OCI-LY7 (cell line): Measurements from ENCODE around the gene PARD3. TPM values are rescaled to one million over a fixed set of nuclear protein-coding genes. Genes with fewer than 3 reads are reported as not detected.

Source experiments
- BruUV-seq: library from RNA; stranded (reverse); fragments of 400-500 nt; replicated peaks from 2 replicates; lab custom pipeline; 2021; lab: Mats Ljungman, UMichigan
- CTCF ChIA-PET: fragments of 300-600 bp; sonication (Branson Sonifier 250); formaldehyde crosslinking; loops from one replicate; lab custom pipeline; 2022; ENCODE audit warnings: antibody characterized with exemption; ENCODE audit not compliant: unreplicated experiment; lab: Charles Lee
- POLR2A ChIA-PET: fragments of 300-600 bp; sonication (Branson Sonifier 250); formaldehyde crosslinking; loops from one replicate; lab custom pipeline; 2022; ENCODE audit warnings: antibody characterized with exemption; lab: Charles Lee
- DNase-seq: peaks from one replicate; pipeline ENCODE4 v3.0.0-alpha.2; 2015; ENCODE audit warnings: low spot score
- H2AFZ ChIP-seq: fragments of 200-600 bp; sonication (generic), shearing (Covaris generic); 2 replicates; pipeline ENCODE4 v1.6.1; 2014; ENCODE audit warnings: mild to moderate bottlenecking, antibody characterized with exemption, low read length, moderate library complexity
- H3K27ac ChIP-seq: fragments of 200-600 bp; sonication (generic); 2 replicates; pipeline ENCODE4 v1.5.1; 2014; ENCODE audit warnings: mixed run types, low read depth, mild to moderate bottlenecking, moderate library complexity, low read length, inconsistent platforms; ENCODE audit not compliant: poor library complexity, severe bottlenecking
- H3K36me3 ChIP-seq: fragments of 200-600 bp; sonication (generic); 2 replicates; pipeline ENCODE4 v1.6.1; 2014; ENCODE audit warnings: mild to moderate bottlenecking, antibody characterized with exemption, low read length, moderate library complexity, mixed read lengths; ENCODE audit not compliant: insufficient read depth
- H3K4me1 ChIP-seq: fragments of 200-600 bp; sonication (generic); 2 replicates; pipeline ENCODE4 v1.5.1; 2014; ENCODE audit warnings: mild to moderate bottlenecking, low read length; ENCODE audit not compliant: insufficient read depth, poor library complexity, severe bottlenecking
- H3K4me2 ChIP-seq: fragments of 200-600 bp; sonication (generic); 2 replicates; pipeline ENCODE4 v1.6.1; 2014; ENCODE audit warnings: mild to moderate bottlenecking, low read length
- H3K4me3 ChIP-seq: fragments of 200-600 bp; sonication (generic); 2 replicates; pipeline ENCODE4 v1.5.1; 2014; ENCODE audit warnings: mild to moderate bottlenecking, low read depth, low read length; ENCODE audit not compliant: poor library complexity, severe bottlenecking
- H3K79me2 ChIP-seq: fragments of 200-600 bp; sonication (generic); 2 replicates; pipeline ENCODE4 v1.6.1; 2016; ENCODE audit warnings: low read depth, mild to moderate bottlenecking, low read length, moderate library complexity, mixed read lengths; ENCODE audit not compliant: insufficient read depth
- H3K9me2 ChIP-seq: fragments of 200-600 bp; sonication (generic); 2 replicates; pipeline ENCODE4 v1.6.1; 2016; ENCODE audit warnings: mild to moderate bottlenecking, low read length, mixed read lengths; ENCODE audit not compliant: insufficient read depth
- H3K9me3 ChIP-seq: fragments of 200-600 bp; sonication (generic); 2 replicates; pipeline ENCODE4 v1.6.1; 2014; ENCODE audit warnings: mild to moderate bottlenecking, mixed run types, low read length, mixed read lengths
- H4K20me1 ChIP-seq: fragments of 200-600 bp; sonication (generic); 2 replicates; pipeline ENCODE4 v1.6.1; 2014; ENCODE audit warnings: mild to moderate bottlenecking, antibody characterized with exemption, low read length, moderate library complexity, mixed read lengths; ENCODE audit not compliant: insufficient read depth
- CTCF ChIP-seq: fragments of 200-600 bp; sonication (generic); conservative IDR thresholded peaks from 2 replicates; pipeline ENCODE4 v1.5.1; 2014; ENCODE audit warnings: mild to moderate bottlenecking, antibody characterized with exemption, low read length, moderate library complexity, mixed read lengths
- EZH2phosphoT487 ChIP-seq: fragments of 200-600 bp; sonication (generic); IDR thresholded peaks from 2 replicates; pipeline ENCODE4 v1.6.1; 2018; ENCODE audit warnings: low read depth, borderline replicate concordance, mild to moderate bottlenecking, mixed run types, antibody characterized with exemption, low read length, moderate library complexity, mixed read lengths
- intact Hi-C: fragments of 100-400 bp; cut with micrococcal nuclease; formaldehyde crosslinking; loops from one replicate; pipeline ENCODE4 v1.10.0; 2022; ENCODE audit not compliant: unreplicated experiment
- total RNA-seq, 2 experiments: library from RNA; depleted of rRNA in 1 of 2; stranded (reverse); fragments of >200 nt in 1 of 2; shearing (Covaris generic) in 1 of 2; gene quantifications; 2 replicates each; pipeline ENCODE4 v1.2.3, GENCODE V29; 2014 to 2022

Gene PARD3
- total RNA-seq, 2 experiments from 2014 or later, result not detected

- ChIA-PET CTCF (no interaction called here), POLR2A (no interaction called here)
- Histone ChIP-seq H3K4me1 (no peaks in the 10 kb centered on the region), H3K4me3 (no peak overlapping the region), H3K27ac (no peak overlapping the region), H4K20me1 (no peaks in the 10 kb centered on the region), H3K79me2 (no peaks in the 10 kb centered on the region), H3K4me2 (no peak overlapping the region), H3K36me3 (no peaks in the 10 kb centered on the region), H2AFZ (no peak overlapping the region), H3K9me2 (no peaks in the 10 kb centered on the region), H3K9me3 (no peaks in the 10 kb centered on the region)
- DNase-seq, result no peak
- intact Hi-C loops, result no loop called here
- no TSS peak for BruUV-seq
- TF ChIP-seq CTCF (no peak), EZH2phosphoT487 (no peak)
Measured at GRCh38 chr10:34094961-34095360, 720.1 kb downstream of the PARD3 start.

- no peak overlapping the region for H3K4me2 ChIP-seq
- TF ChIP-seq CTCF, result no peak
- no peak for TF ChIP-seq EZH2phosphoT487
- no peaks in the 10 kb centered on the region for H3K36me3 ChIP-seq
- BruUV-seq, result no TSS peak
- H3K4me1 ChIP-seq, result no peaks in the 10 kb centered on the region
- intact Hi-C loops, result no loop called here
- no peaks in the 10 kb centered on the region for H3K9me3 ChIP-seq
- POLR2A ChIA-PET, result interaction anchor here (0.8 kb wide), 1 partner anchor 19 kb away, joined by 4 read pairs; no protein-coding TSS in a partner anchor
- no peaks in the 10 kb centered on the region for H4K20me1 ChIP-seq
- no peak overlapping the region for H3K4me3 ChIP-seq
- H3K27ac ChIP-seq, result no peak overlapping the region
- H2AFZ ChIP-seq, result no peak overlapping the region
- CTCF ChIA-PET, result no interaction called here
- no peak for DNase-seq
- no peaks in the 10 kb centered on the region for H3K79me2 ChIP-seq
- H3K9me2 ChIP-seq, result no peaks in the 10 kb centered on the region
Measured at GRCh38 chr10:34094146-34094696, 720.9 kb downstream of the PARD3 start.

GRCh38 chr10:34092891-34093290 lies 722.2 kb downstream of the PARD3 start:
- intact Hi-C loops, result no loop called here
- no TSS peak for BruUV-seq
- no peak for DNase-seq
- no peak overlapping the region for H3K4me2 ChIP-seq
- H3K79me2 ChIP-seq, result no peaks in the 10 kb centered on the region
- no peak for TF ChIP-seq CTCF
- no peak for TF ChIP-seq EZH2phosphoT487
- no peaks in the 10 kb centered on the region for H3K9me3 ChIP-seq
- H2AFZ ChIP-seq, result no peak overlapping the region
- no peaks in the 10 kb centered on the region for H4K20me1 ChIP-seq
- H3K4me3 ChIP-seq, result no peak overlapping the region
- H3K27ac ChIP-seq, result no peak overlapping the region
- ChIA-PET CTCF (no interaction called here), POLR2A (no interaction called here)
- no peaks in the 10 kb centered on the region for H3K4me1 ChIP-seq
- H3K9me2 ChIP-seq, result no peaks in the 10 kb centered on the region
- H3K36me3 ChIP-seq, result no peaks in the 10 kb centered on the region
